Peyer's patch (tissue), 4 donors: Measurements from ENCODE around the gene CRADD.

ENCODE experiments used
- POLR2A ChIP-seq, 2 donors: fragments of 450-650 bp; IDR thresholded peaks; one replicate each; pipeline ENCODE4 v1.5.1; 2017; ENCODE audit warnings: antibody characterized with exemption in 2 of 2, mild to moderate bottlenecking in 2 of 2, moderate library complexity in 2 of 2
- TF ChIP-seq, protein P1 (sequence below), 6 experiments: fragments of 450-650 bp in 4 of 6; fragments of 200-600 bp in 2 of 6; sonication (generic) in 1 of 6; IDR thresholded peaks; one replicate each; pipeline ENCODE4 v1.5.1; 2017 to 2019; ENCODE audit warnings: antibody characterized with exemption in 6 of 6, mild to moderate bottlenecking in 3 of 6, moderate library complexity in 1 of 6

DNA sequence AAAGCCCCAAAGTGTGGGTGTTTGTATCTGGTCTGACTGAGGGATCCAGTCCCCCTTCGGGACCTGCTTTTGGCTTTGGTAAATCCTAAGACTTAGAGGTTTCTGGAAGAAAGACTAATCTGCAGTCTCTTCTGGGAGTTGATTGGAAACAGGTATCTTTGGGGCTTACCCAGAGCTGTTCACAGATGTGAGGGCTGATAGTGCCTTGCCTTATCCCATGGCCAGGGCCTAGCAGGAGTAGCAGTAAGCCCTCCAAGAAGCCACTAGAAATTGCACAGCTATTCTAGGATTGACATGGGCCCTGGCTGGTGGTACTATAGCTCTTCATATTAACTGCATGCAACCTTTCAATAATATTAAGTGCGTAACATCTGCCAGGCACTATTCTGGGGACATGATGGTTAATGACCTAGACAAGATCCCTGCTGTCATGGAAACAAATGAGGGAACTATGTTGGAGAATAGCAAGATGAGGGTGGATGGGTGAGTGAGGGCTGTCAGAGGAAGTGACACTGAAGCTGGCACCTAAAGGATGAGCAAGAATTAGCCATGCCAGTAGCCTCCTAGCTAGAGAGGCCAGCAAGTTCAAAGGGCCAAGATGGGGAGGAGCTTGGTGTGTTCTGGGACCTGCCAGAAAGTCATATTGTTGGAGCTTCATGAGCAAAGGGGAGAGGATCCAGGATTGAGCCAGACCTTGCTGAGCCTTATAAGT lies 71.7 kb downstream of the CRADD start:
- TF ChIP-seq, protein P1, sequence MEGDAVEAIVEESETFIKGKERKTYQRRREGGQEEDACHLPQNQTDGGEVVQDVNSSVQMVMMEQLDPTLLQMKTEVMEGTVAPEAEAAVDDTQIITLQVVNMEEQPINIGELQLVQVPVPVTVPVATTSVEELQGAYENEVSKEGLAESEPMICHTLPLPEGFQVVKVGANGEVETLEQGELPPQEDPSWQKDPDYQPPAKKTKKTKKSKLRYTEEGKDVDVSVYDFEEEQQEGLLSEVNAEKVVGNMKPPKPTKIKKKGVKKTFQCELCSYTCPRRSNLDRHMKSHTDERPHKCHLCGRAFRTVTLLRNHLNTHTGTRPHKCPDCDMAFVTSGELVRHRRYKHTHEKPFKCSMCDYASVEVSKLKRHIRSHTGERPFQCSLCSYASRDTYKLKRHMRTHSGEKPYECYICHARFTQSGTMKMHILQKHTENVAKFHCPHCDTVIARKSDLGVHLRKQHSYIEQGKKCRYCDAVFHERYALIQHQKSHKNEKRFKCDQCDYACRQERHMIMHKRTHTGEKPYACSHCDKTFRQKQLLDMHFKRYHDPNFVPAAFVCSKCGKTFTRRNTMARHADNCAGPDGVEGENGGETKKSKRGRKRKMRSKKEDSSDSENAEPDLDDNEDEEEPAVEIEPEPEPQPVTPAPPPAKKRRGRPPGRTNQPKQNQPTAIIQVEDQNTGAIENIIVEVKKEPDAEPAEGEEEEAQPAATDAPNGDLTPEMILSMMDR (IDR thresholded peaks at IDR 0.05), result no peak
- TF ChIP-seq POLR2A (IDR thresholded peaks at IDR 0.05), result no peak
